ENCODE results near the gene SKAP1. TPM values are rescaled to one million over a fixed set of nuclear protein-coding genes. Genes with fewer than 3 reads are reported as not detected.

Gene SKAP1
- total RNA-seq, 1 donor from 2014 or later, result not detected

DNA sequence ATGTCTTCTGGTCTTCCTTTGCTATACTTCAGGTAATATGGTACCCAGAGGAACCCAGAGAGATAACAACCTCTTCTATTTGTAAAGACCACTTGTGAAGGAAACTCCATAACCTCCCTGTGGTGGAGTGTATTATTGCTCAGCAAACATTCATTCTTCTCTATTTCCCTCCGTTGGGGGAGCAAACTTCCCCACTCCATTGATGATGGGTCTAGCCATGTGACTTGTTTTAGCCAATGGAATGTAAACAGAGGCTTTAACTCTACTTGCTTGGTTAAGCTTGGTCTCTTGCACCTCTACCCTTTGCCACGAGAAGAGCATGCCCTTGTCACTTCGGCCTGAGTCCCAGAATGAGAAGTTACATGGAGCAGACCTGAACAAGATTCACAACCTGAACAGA is 30.0 kb upstream of the SKAP1 start:
- Histone ChIP-seq H3K9me3 (ENCODE audit: insufficient read depth, low read depth, low read length) (no peaks in the 10 kb centered on the region), H3K79me2 (ENCODE audit: insufficient read depth, low read length) (no peaks in the 10 kb centered on the region), H4K20me1 (ENCODE audit: insufficient read depth, low read length) (no peaks in the 10 kb centered on the region), H3K27ac (ENCODE audit: low read depth, low read length) (no peak overlapping the region), H3K4me2 (ENCODE audit: low read length) (no peak overlapping the region), H3K4me1 (ENCODE audit: insufficient read depth, low read length) (no peaks in the 10 kb centered on the region), H2AFZ (ENCODE audit: low read depth, low read length) (no peak overlapping the region), H3K9ac (ENCODE audit: low read length) (no peak overlapping the region), H3K4me3 (ENCODE audit: insufficient read depth, low read depth, low read length) (no peak overlapping the region), H3K36me3 (ENCODE audit: insufficient read depth, low read length) (no peaks in the 10 kb centered on the region), H3K27me3 (ENCODE audit: insufficient read depth, low read length) (peaks cover 9% of the 10 kb centered on the region)
- H3K27ac Mint-ChIP-seq (ENCODE audit: unreplicated experiment), result no peak overlapping the region
- peaks cover 4% of the 10 kb centered on the region for H3K9me3 Mint-ChIP-seq (ENCODE audit: unreplicated experiment)
- no peak overlapping the region for H3K4me3 Mint-ChIP-seq (ENCODE audit: unreplicated experiment)
- peaks cover 5% of the 10 kb centered on the region for H3K4me1 Mint-ChIP-seq (ENCODE audit: low read depth, unreplicated experiment)
- no peak for FAIRE-seq
- H3K27me3 Mint-ChIP-seq (ENCODE audit: low read depth, unreplicated experiment), result peaks cover 73% of the 10 kb centered on the region
- TF ChIP-seq, protein P1, sequence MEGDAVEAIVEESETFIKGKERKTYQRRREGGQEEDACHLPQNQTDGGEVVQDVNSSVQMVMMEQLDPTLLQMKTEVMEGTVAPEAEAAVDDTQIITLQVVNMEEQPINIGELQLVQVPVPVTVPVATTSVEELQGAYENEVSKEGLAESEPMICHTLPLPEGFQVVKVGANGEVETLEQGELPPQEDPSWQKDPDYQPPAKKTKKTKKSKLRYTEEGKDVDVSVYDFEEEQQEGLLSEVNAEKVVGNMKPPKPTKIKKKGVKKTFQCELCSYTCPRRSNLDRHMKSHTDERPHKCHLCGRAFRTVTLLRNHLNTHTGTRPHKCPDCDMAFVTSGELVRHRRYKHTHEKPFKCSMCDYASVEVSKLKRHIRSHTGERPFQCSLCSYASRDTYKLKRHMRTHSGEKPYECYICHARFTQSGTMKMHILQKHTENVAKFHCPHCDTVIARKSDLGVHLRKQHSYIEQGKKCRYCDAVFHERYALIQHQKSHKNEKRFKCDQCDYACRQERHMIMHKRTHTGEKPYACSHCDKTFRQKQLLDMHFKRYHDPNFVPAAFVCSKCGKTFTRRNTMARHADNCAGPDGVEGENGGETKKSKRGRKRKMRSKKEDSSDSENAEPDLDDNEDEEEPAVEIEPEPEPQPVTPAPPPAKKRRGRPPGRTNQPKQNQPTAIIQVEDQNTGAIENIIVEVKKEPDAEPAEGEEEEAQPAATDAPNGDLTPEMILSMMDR (IDR thresholded peaks at IDR 0.05; ENCODE audit: insufficient read depth, low read depth, low read length), result no peak
- TF ChIP-seq EZH2 (IDR thresholded peaks at IDR 0.05; ENCODE audit: insufficient read depth, low read length), result no peak
- DNase-seq (ENCODE audit: low read depth), result no peak
- no peaks in the 10 kb centered on the region for H3K36me3 Mint-ChIP-seq (ENCODE audit: low read depth, unreplicated experiment)

GRCh38 chr17:48459070-48459844 is 29.2 kb upstream of the SKAP1 start:
- FAIRE-seq (no peak), DNase-seq (ENCODE audit: low read depth) (no peak)
- Mint-ChIP-seq H3K36me3 (ENCODE audit: low read depth, unreplicated experiment) (no peaks in the 10 kb centered on the region), H3K27me3 (ENCODE audit: low read depth, unreplicated experiment) (peaks cover 70% of the 10 kb centered on the region), H3K4me3 (ENCODE audit: unreplicated experiment) (no peak overlapping the region), H3K4me1 (ENCODE audit: low read depth, unreplicated experiment) (peaks cover 5% of the 10 kb centered on the region), H3K9me3 (ENCODE audit: unreplicated experiment) (peaks cover 6% of the 10 kb centered on the region), H3K27ac (ENCODE audit: unreplicated experiment) (no peak overlapping the region)
- Histone ChIP-seq H3K9ac (ENCODE audit: low read length) (no peak overlapping the region), H3K9me3 (ENCODE audit: insufficient read depth, low read depth, low read length) (no peaks in the 10 kb centered on the region), H3K4me2 (ENCODE audit: low read length) (no peak overlapping the region), H3K36me3 (ENCODE audit: insufficient read depth, low read length) (no peaks in the 10 kb centered on the region), H3K27ac (ENCODE audit: low read depth, low read length) (no peak overlapping the region), H3K4me1 (ENCODE audit: insufficient read depth, low read length) (no peaks in the 10 kb centered on the region), H4K20me1 (ENCODE audit: insufficient read depth, low read length) (no peaks in the 10 kb centered on the region), H2AFZ (ENCODE audit: low read depth, low read length) (no peak overlapping the region), H3K4me3 (ENCODE audit: insufficient read depth, low read depth, low read length) (no peak overlapping the region), H3K27me3 (ENCODE audit: insufficient read depth, low read length) (peaks cover 9% of the 10 kb centered on the region), H3K79me2 (ENCODE audit: insufficient read depth, low read length) (no peaks in the 10 kb centered on the region)
- no peak for TF ChIP-seq EZH2 (IDR thresholded peaks at IDR 0.05; ENCODE audit: insufficient read depth, low read length)
- TF ChIP-seq, protein P1 (IDR thresholded peaks at IDR 0.05; ENCODE audit: insufficient read depth, low read depth, low read length), result no peak
